ENCODE measurements around the gene MMP14.

The MMP14 gene

GRCh38 chr14:22842211-22843122 is 6.1 kb downstream of the MMP14 start:
- no peak overlapping the region for H3K4me3 ChIP-seq (replicated peaks; ENCODE audit: low read depth, low read length)
- no peak for TF ChIP-seq CTCF (IDR thresholded peaks at IDR 0.05; ENCODE audit: low read depth, low read length, missing control alignments)
- no peak for DNase-seq (ENCODE audit: extremely low read depth, low read depth)

- H3K4me3 ChIP-seq (replicated peaks; ENCODE audit: low read depth, low read length), result no peak overlapping the region
- no peak for DNase-seq (ENCODE audit: extremely low read depth, low read depth)
- no peak for TF ChIP-seq CTCF (IDR thresholded peaks at IDR 0.05; ENCODE audit: low read depth, low read length, missing control alignments)
Observed at GRCh38 chr14:22843123-22843925, 6.9 kb downstream of the MMP14 start.

- no peak for DNase-seq (ENCODE audit: extremely low read depth, low read depth)
- H3K4me3 ChIP-seq (replicated peaks; ENCODE audit: low read depth, low read length), result no peak overlapping the region
- no peak for TF ChIP-seq CTCF (IDR thresholded peaks at IDR 0.05; ENCODE audit: low read depth, low read length, missing control alignments)
Observed at GRCh38 chr14:22844221-22845102, 8.1 kb downstream of the MMP14 start.

- TF ChIP-seq CTCF (IDR thresholded peaks at IDR 0.05; ENCODE audit: low read depth, low read length, missing control alignments), result no peak
- DNase-seq (ENCODE audit: extremely low read depth, low read depth), result no peak
- H3K4me3 ChIP-seq (replicated peaks; ENCODE audit: low read depth, low read length), result no peak overlapping the region
Observed at GRCh38 chr14:22845103-22845394, 8.7 kb downstream of the MMP14 start.

GRCh38 chr14:22845821-22846625 is 9.6 kb downstream of the MMP14 start:
- DNase-seq (ENCODE audit: extremely low read depth, low read depth), result no peak
- no peak for TF ChIP-seq CTCF (IDR thresholded peaks at IDR 0.05; ENCODE audit: low read depth, low read length, missing control alignments)
- H3K4me3 ChIP-seq (replicated peaks; ENCODE audit: low read depth, low read length), result no peak overlapping the region

Data from HFF-Myc (cell line).